ENCODE measurements around the gene CD248. TPM values are rescaled to one million over a fixed set of nuclear protein-coding genes. Genes with fewer than 3 reads are reported as not detected.

CD248 gene
- polyA plus RNA-seq, 5 donors, result 67.2 to 162 (median 89.2) TPM

DNA sequence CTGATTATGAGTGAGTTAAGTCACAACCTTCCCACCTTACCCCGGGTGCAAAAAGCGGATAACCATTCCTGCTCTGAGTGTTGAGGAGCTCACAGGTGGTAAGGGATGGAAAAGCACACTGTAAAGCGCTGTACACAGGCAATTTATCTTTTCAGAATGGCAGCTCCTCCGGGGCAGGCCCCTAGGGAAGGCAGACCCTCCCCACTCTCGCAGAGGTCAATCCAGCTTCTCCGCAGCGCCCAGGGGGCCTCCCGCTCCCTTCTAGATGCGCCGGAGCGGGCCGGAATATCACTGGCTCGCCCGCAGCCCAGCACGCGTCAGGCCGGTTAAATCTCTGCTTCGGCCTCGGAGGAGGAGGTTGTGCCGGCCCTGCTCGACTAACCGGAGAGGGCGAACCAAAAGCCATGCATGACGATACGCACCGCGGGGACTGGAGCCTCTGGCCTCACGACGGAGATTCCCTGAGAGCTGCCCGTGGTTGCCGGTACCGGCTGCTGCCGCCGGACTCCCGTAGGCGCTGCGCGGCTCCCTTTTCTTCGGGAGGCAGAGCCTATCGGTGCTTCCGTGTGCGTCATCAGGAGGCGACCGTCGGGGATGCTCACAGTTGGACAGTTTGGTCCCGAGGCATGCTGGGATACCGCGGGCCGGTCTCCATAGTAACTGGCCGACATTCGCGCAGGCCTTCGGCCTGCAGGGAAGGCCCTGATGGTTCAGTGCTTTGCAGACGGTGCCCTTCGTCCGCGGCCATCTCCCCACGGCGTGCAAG, 27.9 kb upstream of the CD248 start, which contains the start of gene BRMS1:
Gene BRMS1, minus strand, starts transcription at position 555 of the 766 bp plus-strand sequence. CDS start 2,870 bp downstream, outside the sequence.
- DNase-seq, result peak; percentile 95 to 96

DNA sequence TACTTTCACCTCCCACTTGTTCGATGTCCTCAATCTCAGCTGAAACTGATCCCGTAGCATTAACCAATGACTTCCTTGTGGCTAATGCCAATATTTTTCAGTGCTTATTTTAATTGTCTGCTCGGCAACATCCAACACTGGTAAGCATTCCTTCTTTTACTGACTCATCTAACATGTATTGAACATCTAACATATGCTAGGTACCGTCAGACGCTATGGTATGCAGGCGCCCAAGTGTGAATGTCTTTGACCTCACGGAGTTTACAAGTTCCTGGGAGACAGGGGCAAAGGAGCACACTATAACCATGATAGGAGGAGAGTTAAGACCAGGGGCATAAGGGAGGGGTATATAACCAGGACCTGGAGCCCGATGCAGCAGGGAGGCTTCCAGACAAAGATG, 26.3 kb upstream of the CD248 start:
- DNase-seq, result no peak

DNA sequence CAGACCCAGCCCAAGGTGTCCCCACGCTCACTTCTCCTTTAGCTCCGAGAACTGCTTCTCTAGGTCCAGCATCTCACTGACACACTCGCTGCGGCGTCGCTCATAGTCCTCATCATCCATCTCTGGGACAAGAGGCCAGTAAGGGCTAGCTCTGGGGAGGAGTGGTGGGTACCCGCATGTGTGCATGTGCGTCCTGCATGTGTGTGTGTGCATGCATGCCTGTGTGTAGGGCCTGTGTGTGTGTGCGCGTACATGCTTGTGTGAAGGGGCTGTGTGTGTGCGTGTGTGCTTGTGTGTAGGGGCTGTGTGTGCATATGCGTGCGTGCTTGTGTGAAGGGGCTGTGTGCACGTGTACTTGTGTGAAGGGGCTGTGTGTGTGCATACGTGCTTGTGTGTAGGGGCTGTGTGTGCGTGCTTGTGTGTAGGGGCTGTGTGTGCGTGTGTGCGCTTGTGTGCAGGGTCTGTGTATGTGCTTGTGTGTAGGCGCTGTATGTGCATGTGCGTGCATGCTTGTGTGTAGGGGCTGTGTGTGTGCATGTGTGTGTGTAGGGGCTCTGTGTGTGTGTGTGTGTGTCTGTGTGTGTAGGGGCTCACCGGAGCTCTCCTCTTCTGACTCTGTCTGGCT, 24.8 kb upstream of the CD248 start:
- no peak for DNase-seq

DNA sequence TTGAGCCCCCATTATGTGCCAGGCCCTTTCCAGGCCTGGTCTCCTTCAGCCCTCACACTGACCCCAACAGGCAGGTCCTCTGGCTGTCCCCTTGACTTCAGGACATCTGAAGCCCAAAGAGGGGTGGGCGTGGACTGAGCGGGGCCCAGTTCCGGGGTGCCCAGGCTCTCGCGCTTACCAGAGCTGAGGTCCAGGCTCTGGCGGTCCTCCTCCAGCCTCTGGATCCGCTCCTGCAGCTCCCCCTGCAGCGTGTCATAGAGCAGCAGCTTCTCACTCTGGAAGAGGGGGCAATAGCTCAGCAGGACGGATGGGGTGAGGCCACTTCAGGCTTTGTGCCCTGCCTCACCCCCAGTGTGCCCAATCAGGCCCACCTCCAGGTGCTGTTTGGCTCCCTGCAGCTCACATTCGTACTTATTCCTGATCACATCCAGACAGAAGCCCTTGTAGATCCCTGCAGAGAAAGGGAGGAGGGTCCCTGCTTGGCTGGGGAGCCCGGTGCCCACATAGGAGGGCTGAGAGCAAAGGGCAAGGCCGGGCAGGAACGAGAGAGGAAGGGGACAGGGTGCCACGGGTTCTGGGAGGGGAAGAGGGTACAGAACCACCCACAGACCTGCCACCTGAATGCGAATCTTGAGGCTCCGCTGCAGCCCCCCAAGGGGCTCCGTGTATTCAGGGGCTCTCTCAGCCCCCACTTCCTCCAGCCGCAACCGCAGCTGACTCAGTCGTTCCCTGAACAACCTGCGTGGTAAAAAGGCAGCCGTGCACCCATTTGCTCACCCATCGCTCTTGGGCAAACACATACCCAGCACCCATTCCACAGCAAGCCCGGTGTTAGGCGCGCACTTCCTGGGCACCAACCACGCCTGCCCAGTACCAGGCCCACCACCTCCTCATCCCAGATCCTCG, 24.0 kb upstream of the CD248 start:
- no peak for DNase-seq

DNA sequence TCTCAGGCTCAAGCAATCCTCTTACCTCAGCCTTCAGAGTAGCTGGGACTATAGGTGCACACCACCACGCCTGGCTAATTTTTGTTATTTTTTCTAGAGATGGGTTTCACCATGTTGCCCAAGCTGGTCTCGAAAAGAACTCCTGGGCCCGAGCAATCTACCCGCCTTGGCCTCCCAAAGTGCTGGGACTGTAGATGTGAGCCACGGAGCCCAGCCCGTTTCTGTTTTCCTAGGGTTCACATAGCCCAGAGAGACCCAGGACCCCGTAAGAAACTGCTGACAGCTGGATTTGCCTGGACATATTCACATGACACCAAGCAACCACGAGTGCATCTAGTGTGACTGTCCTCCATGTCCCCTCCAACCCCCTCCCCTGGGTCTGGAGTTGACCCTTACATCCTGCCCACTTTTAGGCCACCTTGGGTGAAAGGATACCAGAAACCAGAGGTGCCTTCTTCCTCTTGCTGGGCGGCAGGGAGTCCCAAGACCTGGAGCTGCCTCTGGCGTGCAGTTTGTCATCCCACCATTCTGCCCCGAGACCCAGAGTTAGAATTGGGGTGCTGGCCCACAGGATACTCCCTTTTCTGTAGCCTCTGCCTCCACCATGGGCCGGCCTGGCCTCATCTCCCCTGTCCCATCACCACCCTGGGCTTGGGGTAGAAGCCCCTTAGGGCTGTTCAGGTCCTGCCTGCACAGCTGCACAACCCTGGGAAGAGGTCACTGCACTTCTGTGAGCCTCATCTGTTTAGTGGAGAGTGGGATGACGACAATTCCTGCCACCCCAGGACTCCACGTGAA, 23.0 kb upstream of the CD248 start:
- no peak for DNase-seq

DNA sequence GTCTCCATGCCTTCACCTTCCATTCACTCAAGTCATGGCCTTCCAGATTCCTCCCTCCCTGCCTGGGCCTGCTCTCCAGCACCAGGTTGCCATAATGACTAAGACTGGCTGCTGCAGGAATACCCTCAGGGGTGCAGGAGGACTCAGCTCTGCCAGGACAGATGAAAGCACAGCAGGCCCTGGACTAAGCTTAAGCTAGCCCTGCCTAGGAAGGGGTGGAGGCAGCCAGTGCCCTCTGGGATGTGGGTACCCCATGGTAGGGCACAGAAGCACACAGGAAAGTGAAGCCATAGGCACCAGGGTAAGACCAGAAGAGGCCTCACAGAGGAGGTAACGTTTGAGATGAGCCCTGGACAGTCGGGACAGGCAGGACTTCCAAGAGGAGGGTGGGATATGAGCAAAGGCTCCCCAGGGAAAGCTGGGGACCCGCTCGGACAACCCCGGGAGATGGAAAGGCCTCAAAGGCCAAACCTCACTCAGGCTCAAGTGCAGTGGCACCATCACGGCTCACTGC, 22.4 kb upstream of the CD248 start:
- no peak for DNase-seq

DNA sequence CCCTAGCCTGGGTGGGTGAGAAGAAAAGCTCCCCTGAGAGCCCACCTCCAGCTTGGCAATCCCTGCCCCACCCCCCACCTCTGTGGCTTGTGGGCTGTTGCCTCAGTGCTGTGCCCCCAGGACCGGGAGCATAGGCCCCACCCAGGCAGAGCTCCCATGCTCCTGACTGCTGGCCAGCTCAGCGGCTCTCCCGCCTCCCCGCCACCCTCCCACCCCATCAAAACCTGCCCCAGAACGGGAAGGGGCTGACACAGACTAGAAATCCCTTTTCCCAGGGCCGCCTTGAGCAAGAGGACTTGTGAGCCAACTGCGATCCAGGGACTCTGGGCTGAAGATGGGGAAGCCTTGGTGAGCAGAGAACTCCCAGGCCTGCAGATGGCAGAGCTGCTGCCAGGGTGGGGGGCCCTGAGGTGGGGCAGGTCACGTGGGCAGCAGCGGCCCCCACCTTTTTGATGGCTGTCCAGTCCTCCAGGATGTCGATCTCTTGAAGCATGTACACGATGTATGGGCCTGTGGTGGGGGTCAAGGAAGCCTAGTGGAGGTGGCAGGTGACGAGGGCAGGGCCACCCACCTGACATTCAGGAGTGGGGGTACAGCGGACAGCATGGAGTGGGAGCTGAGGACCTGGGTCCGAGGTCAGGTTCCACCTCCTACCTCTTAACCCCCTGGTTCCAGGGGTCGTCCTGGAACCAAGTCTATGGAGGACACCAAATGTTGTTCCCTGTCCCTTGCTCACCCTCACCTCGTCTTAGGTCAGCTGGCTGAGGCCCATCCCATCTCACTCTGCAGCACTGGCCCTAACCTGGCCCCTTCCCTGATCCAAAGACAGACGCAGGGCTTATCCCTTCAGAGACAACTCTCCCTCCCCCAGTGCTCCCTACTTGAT, 21.7 kb upstream of the CD248 start:
- no peak for DNase-seq

DNA sequence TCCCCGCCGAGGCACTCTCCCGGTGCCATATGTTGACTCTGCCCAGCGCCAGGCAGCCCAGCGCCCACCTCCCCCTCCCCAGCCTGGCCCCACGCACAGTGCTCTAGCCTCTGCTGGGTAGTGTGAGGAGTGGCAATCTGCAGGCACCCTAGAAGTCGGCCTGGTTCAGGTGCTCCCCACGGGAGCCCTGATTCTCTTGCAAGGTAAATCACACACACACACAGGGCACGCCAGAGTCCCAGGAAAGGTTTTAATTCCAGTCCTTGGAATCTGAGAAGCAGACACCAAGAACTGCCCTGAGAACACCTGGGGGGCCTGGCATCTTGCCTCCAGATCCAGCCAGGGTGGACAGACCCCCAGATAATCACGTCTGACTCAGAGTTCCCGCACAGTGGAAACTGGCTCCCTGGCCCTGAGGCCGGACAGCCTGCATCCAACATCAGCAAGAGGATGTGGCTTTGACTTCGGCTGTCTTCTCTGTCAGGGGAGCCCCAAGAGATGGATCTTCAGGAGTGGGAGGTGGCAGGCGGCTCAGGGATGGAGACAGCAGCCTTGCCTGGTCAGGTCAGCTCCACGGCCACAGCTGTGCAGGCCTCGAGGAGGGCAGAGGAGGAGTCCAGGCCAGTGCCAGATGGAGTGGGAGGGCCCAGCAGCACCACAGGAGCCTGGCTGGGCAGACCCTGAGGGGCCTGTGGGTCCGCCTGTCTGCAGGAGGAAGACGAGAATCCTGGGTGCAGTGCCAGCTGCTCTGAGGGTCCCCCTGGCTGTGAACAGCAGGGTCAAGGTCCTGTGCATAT, 20.5 kb upstream of the CD248 start:
- no peak for DNase-seq

DNA sequence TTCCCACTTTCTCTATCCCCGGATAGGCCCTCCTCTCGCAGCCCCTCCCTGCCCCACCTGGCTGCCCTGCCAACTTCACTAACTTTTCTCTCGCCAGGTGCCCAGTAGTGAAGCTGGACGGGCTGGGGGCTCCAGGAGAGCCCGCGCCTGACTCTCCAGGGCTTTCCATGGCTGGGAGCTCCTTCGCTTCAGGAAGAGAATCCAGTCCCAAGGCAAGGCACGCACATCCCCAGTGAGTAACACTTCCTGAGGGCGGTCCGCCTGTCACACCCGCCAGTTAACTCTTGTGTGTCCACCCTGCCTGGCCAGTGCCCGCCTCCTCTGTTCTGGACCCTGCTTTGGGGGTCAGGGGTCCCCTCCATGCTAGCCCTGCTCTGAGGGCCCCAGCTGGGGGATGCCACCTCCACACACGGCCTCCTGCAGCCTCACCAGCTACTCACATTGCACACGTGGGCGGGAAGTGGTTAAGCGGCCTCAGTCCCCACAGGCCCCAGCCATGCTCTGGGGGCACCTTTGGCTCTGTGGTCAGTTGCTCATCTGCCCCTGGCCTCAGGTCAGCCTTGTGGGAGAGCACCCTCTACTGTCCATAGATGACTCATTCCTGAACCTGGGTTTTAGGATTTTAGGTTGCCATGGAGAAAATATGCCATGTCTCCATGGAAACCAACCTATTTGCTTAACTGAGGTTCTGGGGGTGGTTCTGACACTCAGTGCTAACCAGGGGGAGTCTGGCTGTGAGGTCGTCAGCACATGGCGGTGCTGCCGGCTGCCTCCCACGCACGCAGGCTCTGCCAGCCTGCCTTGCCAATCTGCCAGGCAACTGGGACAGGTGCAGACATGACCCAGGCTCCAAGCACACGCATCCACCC, 19.6 kb upstream of the CD248 start, which contains the start of gene RIN1:
Gene RIN1, minus strand, starts transcription at position 201 of the 869 bp plus-strand sequence. Its CDS starts 32 bp downstream, at position 169.
- DNase-seq, result peak in 1 of 2 donors; percentile 54

DNA sequence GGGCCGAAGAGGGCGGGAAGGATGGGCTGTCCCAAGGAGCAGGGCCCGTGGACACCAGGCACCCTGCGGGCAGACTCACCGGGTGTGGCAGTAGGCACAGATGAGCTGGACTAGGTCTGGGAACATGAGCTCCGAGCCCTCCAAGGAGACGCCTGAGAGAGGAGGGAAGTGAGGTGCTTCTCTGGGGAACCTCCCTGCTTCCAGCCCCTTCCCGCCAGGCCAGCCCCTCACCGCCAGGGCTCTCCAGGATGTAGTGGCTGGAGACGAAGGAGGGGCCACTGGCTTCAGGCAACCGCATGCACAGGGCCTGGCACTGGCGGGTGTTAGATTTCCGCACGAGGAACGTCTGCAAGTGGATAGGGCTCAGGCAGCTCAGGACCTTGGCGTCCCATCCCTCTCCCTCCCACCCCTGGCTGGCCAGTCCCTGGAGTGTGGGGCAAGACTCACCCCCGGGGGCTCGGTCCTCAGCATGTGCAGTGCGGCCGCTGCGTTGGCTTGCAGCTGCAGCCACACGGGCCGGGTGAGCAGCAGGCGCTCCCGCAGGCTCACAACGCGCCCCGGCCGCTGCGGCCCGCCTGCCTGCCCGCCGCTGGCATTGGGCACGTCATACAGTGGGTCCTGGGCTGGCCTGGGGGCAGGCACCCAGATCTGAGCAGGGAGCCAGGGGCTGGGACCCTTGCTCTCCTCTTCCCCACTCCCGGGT, 18.8 kb upstream of the CD248 start:
- DNase-seq, result no peak

DNA sequence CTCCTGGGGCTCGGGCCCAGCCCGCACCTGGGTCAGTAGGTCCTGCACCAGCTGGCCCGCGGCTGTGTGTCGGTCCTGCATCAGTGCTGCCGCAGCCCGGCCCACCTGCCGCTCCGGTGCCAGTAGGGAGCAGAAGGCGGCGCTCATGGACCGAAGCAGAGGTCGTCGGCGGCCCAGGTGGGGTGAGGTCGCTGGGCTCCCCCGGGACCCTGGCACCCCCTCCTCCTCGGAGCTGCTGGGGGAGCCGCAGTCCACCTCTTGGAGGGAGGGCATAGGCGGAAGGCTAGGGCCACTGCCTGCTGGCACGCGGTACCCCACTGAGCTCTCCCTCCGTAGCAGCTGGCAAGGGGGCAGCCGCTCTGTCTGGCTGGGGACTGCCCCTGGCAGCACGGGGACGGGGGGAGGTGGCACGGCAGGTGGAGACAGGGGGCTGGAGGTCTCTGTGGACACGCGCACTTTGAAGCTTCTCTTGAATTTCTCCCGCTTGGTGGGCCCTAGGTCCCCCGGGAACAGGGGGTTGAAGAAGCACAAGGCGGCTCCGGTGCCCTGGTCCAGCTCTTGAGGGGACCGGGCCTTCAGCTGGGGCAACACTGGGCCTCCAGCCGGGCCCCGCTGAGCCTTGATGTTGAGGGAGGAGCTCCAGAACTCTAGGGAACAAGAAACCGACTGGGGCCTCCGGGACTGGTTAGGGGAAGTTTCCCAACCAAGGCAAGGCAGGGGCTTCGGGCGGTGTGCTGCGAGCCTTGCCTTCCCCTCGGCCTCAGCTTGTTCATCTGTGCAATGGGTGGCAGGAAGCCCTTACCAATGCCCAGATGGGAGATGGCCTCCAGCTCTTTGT, 18.0 kb upstream of the CD248 start:
- DNase-seq, result no peak

DNA sequence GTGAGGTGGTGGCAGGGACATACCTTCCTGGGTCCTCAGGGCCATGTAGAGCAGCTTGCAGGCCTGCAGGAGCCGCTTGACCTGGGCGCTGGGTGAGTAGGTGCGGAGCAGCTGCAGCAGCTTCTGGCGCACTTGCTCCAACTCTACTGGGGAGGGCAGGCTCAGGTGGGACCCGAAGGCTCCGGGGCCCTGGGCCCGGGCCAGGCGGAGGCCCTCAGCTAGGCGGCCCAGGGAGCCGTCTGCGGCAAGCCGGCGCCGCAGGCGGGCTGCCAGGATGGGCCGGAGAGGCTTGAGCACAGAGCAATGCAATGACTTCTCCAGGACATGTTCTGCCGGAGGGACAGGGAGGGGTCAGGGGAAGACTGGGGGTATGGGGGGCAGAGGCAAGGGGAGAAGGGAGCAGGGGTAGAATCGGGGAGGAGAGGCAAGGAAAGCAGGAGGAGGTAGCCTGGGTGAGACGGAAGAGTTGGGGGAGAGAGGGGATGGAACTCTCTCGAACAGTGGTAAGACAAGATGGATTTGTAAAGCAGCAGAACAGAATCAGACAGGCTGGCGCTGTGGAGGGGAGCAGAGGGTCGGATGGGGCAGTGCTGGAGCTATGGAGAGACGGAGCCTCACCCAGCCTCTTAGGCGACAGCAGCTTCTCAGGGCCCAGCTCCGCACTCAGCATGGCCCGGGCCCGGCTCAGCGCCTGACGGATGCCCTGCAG, 17.2 kb upstream of the CD248 start:
- no peak for DNase-seq

DNA sequence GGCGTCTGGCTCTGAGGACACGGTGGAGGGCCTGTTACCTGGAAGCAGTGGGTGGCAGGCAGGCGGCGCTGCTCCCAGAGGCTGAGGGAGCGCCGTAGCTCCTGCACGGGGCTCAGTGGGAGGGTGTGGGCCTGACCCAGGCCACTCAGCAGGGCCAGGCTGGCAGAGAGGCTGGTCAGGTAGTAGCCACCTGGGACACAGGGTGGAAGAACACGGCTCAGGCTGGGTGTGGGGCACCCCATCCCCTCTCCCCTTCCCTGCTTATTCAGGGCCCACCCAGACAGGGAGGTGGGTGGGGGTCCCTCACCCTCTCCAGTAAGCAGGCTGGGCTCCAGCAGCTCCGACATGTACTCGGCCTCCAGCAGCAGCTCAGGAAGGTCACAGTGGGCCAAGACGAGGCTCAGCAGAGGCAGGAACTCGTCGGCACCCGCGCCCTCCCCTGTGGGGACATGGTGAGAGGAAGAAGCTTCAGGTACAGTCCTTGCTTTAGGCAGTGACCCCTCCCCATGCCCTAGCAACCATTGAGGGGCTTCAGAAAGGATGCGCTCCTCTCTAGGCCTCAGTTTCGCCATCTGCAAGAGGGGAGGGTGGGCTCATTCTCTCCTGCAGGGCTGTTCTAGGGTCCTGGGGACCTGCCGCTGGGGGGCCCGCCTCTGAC, 16.5 kb upstream of the CD248 start:
- DNase-seq, result no peak

DNA sequence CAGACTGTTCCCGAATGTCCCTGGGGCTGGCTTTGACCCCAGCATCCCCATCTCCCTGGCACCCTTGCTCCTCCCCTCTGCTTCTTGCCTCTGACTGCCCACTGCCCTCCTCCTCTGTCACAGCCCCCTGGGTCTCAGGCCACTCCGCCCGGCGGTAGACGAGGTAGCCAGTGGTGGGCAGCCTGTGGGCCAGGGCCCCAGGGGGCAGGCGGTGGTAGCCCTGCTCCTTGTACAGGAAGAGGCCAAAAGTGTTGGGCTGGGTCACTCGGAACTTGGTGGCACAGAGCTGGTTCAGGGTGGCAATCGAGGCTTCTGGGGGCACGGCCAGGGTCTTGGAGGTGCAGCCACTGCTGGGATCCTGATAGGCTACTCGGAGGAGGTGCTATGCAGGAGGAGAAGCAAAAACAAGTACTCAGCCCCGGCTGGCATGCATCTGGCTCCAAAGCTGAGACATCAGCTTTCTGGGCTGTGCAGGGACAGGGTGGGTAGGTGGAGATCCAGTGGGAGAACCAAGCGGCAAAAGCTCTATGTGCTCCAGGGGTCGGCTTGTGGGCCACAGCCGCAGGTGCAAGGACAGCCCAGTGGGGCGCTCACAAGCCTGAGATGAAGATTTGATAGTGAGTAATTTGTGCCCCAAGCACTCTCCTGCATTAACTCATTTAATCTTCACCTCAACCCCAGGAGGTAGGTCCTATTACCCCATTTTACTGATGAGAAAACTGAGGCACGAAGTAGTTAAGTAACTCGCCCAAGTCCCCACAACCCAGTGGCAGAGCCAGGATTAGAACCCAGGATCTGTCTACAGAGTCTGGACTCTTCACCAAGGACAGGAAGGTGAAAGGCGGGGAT, 15.8 kb upstream of the CD248 start:
- DNase-seq, result no peak

Data from right lung (tissue), 5 donors.